Metanephros (tissue), 1 donor: ENCODE measurements around the gene SPATA25. TPM values are rescaled to one million over a fixed set of nuclear protein-coding genes. Genes with fewer than 3 reads are reported as not detected.

Source experiments
- total RNA-seq: library from RNA; depleted of rRNA; stranded (reverse); fragments of >200 nt; gene quantifications from one replicate; pipeline ENCODE4 v1.2.3, GENCODE V29; 2014

The SPATA25 gene
- 4.7 TPM for total RNA-seq

DNA sequence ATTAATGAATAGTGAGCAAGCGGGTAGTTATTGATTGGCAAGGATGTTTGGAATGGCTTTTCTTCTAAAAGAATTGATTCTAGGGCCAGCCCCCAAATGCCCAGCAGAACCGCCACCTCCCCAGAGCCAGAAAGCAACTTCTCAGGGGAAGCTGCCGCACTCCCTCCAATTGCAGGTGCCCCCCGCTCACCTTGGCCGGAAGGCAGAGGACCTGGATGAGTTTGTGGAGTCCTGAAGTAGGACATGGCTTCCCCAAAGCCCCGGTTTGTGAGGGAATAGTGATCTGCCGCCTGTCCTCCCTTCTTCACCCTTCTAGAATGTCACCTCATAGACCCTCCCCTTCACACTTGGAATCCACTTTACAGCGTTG is at the start of gene SPATA25:
Gene SPATA25 (minus strand): TSS at position 277 of the 370 bp plus-strand sequence. CDS start 32 bp downstream, at position 245.

DNA sequence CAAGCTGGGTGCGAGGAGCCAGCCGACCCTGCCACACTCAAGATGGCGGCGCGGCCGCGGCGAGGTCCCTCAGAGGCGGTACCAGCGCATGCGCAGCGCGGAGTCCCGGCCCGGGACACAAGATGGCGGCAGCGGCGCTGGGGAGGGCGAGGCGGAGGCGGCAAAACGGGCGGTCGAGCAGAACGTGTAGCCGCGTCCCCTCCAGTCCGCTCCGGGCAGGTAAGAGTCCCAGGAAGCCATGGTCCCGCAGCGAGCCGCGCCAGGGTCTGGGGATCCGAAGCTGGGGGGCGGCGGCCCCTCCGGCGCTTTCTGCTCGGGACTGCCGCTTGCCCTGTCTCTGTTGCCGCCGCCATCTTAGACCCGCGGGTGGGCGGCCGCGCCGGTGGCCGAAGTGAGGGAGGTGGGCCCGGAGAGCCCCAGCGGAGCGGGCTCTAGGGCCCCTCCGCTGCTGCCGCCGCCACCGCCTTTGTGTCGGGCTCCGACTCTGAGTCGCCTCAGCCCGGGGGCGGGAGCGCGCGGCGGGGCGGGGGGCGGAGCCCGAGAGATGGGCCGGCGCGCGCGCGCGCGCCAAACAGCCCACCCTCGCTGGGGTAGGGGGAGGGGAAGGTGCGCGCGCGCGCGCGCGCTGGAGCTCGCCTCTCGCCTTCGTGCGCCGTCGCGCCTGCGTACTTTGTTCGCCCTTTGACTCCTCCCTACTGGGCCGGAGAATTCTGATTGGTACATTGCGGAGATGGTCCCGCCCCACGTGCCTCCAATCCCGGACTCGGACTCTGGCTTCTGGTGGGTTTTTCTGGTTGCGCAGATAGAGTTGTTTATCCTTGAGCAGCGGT is 47.4 kb upstream of the SPATA25 start, which contains the start of gene PCIF1:
Gene PCIF1 (plus strand): TSS at position 98 of the 830 bp plus-strand sequence. CDS start 4,317 bp downstream, outside the sequence.

GRCh38 chr20:45911486-45912343 is 24.3 kb upstream of the SPATA25 start, which contains the start of gene PLTP:
Gene PLTP, minus strand, starts transcription at chr20:45912155. Its CDS starts 703 bp downstream, at chr20:45911452.

DNA sequence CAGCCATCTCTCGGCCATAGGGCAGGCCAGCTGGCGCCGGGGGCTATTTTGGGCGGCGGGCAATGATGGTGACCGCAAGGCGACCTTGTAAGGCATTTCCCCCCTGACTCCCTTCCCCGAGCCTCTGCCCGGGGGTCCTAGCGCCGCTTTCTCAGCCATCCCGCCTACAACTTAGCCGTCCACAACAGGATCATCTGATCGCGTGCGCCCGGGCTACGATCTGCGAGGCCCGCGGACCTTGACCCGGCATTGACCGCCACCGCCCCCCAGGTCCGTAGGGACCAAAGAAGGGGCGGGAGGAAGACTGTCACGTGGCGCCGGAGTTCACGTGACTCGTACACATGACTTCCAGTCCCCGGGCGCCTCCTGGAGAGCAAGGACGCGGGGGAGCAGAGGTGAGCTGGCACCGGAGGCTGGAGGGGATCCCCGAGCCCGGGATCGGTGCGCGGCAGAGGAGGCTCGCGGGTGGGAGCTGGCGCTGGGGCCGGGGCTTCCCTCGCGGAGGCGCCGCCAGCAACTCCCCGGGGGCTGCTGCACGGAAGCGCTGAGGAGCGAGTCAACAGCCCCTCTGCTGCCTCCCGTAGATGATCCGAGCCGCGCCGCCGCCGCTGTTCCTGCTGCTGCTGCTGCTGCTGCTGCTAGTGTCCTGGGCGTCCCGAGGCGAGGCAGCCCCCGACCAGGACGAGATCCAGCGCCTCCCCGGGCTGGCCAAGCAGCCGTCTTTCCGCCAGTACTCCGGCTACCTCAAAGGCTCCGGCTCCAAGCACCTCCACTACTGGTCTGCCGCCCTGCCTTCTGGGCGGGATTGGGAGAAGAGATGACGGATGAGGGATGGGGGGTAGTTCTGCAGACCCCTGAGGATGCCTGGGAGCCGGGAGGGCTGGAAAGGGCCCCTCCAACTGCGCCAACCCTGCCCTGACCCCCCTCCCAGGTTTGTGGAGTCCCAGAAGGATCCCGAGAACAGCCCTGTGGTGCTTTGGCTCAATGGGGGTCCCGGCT is 3.9 kb upstream of the SPATA25 start, which contains the start of the genes CTSA and NEURL2:
Gene CTSA (plus strand): TSS at position 351 of the 999 bp plus-strand sequence. CDS start 234 bp downstream, at position 585.
Gene NEURL2 (minus strand): TSS at position 224 of the 999 bp plus-strand sequence. CDS start 217 bp downstream, at position 7.

GRCh38 chr20:45880988-45881788 is 6.2 kb downstream of the SPATA25 start, which contains the start of gene ZSWIM1:
Gene ZSWIM1, plus strand, starts transcription at chr20:45881227. Its CDS starts 1,366 bp downstream, at chr20:45882593.

GRCh38 chr20:45857114-45857881 is 30.1 kb downstream of the SPATA25 start, which contains the start of the genes ACOT8 and ZSWIM3:
Gene ACOT8, minus strand, starts transcription at chr20:45857392. Its CDS starts 77 bp downstream, at chr20:45857315.
Gene ZSWIM3, plus strand, starts transcription at chr20:45857614. Its CDS starts 212 bp downstream, at chr20:45857826.

Other genes starting within 250 kb of the SPATA25 start
- not detected for gene WFDC11, start 217.4 kb downstream of the SPATA25 start, total RNA-seq
- gene WFDC13, start 185.6 kb downstream of the SPATA25 start, total RNA-seq = not detected
- gene WFDC10B, start 182.6 kb downstream of the SPATA25 start, total RNA-seq = not detected
- gene SPINT4, start 165.3 kb downstream of the SPATA25 start, total RNA-seq = not detected
- gene WFDC3, start 95.7 kb downstream of the SPATA25 start, total RNA-seq = 0.99 TPM
- gene DNTTIP1, start 95.7 kb downstream of the SPATA25 start, total RNA-seq = 18.5 TPM
- 22.7 TPM for gene UBE2C, start 75.0 kb downstream of the SPATA25 start, total RNA-seq
- 555 TPM for gene TNNC2, start 60.3 kb downstream of the SPATA25 start, total RNA-seq
- gene SNX21, start 53.8 kb downstream of the SPATA25 start, total RNA-seq = 41.5 TPM
- 29.6 TPM for gene ACOT8, start 30.2 kb downstream of the SPATA25 start, total RNA-seq
- gene ZSWIM3, start 30.0 kb downstream of the SPATA25 start, total RNA-seq = 4.8 TPM
- 8.3 TPM for gene ZSWIM1, start 6.4 kb downstream of the SPATA25 start, total RNA-seq
- 14.6 TPM for gene NEURL2, start 3.6 kb upstream of the SPATA25 start, total RNA-seq
- 90.0 TPM for gene CTSA, start 3.7 kb upstream of the SPATA25 start, total RNA-seq
- gene PLTP, start 24.5 kb upstream of the SPATA25 start, total RNA-seq = 95.5 TPM
- gene PCIF1, start 47.1 kb upstream of the SPATA25 start, total RNA-seq = 33.2 TPM
- 21.0 TPM for gene ZNF335, start 84.6 kb upstream of the SPATA25 start, total RNA-seq
- 8.1 TPM for gene MMP9, start 121.3 kb upstream of the SPATA25 start, total RNA-seq
- gene SLC12A5, start 141.6 kb upstream of the SPATA25 start, total RNA-seq = not detected
- 22.0 TPM for gene NCOA5, start 202.3 kb upstream of the SPATA25 start, total RNA-seq
- gene CD40, start 230.7 kb upstream of the SPATA25 start, total RNA-seq = 3.0 TPM